Smooth muscle cell of the umbilical artery (primary cell): ENCODE measurements around the gene SVOPL. TPM values are rescaled to one million over a fixed set of nuclear protein-coding genes. Genes with fewer than 3 reads are reported as not detected.

Experiments used
- total RNA-seq: library from RNA; depleted of rRNA; stranded (reverse); fragments of >200 nt; gene quantifications from 2 replicates; pipeline ENCODE4 v1.2.3, GENCODE V29; 2014

Gene SVOPL
- total RNA-seq, result under 0.01 TPM in 2 replicates

GRCh38 chr7:138700857-138701536, at the start of gene SVOPL:
SVOPL (minus strand) TSS chr7:138701362; CDS start chr7:138679045, 22,317 bp downstream.

Other genes with a start within 250 kb of the SVOPL start
- gene TRIM24, start 241.1 kb downstream of the SVOPL start, total RNA-seq, result 15.1 and 21.0 TPM in 2 replicates
- not detected in 2 replicates for gene TMEM213, start 96.6 kb upstream of the SVOPL start, total RNA-seq
- gene ATP6V0A4, start 96.8 kb upstream of the SVOPL start, total RNA-seq, result 0.30 and 0.37 TPM in 2 replicates